Right lobe of liver (tissue), 6 donors: ENCODE results near the gene MUC5B. TPM values are rescaled to one million over a fixed set of nuclear protein-coding genes. Genes with fewer than 3 reads are reported as not detected.
A peak's percentile ranks its signal among the peaks of the same experiment; 100 is the strongest.

ENCODE experiments used
- ATAC-seq, 4 donors: fragments of 200-7000 bp; cut with Tn5 transposase; one replicate each; pipeline ENCODE4 v1.9.1; 2020; ENCODE audit warnings: mild to moderate bottlenecking in 4 of 4, moderate library complexity in 4 of 4
- DNase-seq, 3 donors: peaks; one replicate each; pipeline ENCODE4 v3.0.0-alpha.2; 2020
- H3K27ac ChIP-seq, 3 donors: fragments of 200-600 bp; one replicate each; pipeline ENCODE4 v1.8.0; 2022
- H3K27me3 ChIP-seq, 2 donors: fragments of 200-600 bp; one replicate each; pipeline ENCODE4 v1.8.0; 2022
- H3K36me3 ChIP-seq, 4 donors: fragments of 200-600 bp; sonication (generic) in 1 of 4; one replicate each; pipeline versions ENCODE4 v1.5.1 to v1.8.0; 2017 to 2022; ENCODE audit warnings: control low read depth in 1 of 4
- H3K4me1 ChIP-seq, 4 donors: fragments of 200-600 bp; sonication (generic) in 1 of 4; one replicate each; pipeline versions ENCODE4 v1.5.1 to v1.8.0; 2017 to 2022; ENCODE audit warnings: control low read depth in 1 of 4
- H3K4me3 ChIP-seq, 3 donors: fragments of 200-600 bp; one replicate each; pipeline ENCODE4 v1.8.0; 2022
- H3K9me3 ChIP-seq, 4 donors: fragments of 200-600 bp; sonication (generic) in 1 of 4; one replicate each; pipeline versions ENCODE4 v1.5.1 to v1.8.0; 2017 to 2022; ENCODE audit warnings: control low read depth in 1 of 4
- POLR2A ChIP-seq: fragments of 450-650 bp; IDR thresholded peaks from one replicate; pipeline ENCODE4 v1.6.1; 2017; ENCODE audit warnings: antibody characterized with exemption, mild to moderate bottlenecking
- whole genome bisulfite sequencing: methylation state at CpG from one replicate; pipeline ENCODE4 v1.1.6; 2018; ENCODE audit warnings: low coverage, low lambda C conversion rate; ENCODE audit not compliant: insufficient coverage; ENCODE audit errors: missing lambda C conversion rate; 5-methylcytosine and 5-hydroxymethylcytosine counted together
- intact Hi-C, 2 donors: fragments of 100-400 bp; cut with DNase I; formaldehyde crosslinking; loops; one replicate each; pipeline versions ENCODE4 v1.11.2 to v1.14.1; 2022
- total RNA-seq, 6 experiments: library from RNA; depleted of rRNA in 2 of 6; stranded (reverse); fragments of >200 nt in 2 of 6; fragmentation: NEBNext Ultra II Directional in 3 of 6; extraction: Animal tissue kit (Norgen Biotek cat#: 25700) in 3 of 6; gene quantifications; one replicate each; pipeline versions ENCODE4 v1.1.0 to v1.2.4, GENCODE V29; 2016 to 2023
- TF ChIP-seq, protein P1 (sequence below), 4 donors: fragments of 200-600 bp in 3 of 4; fragments of 450-650 bp in 1 of 4; IDR thresholded peaks; one replicate each; pipeline versions ENCODE4 v1.5.1 to v1.8.0; 2016 to 2022; ENCODE audit warnings: antibody characterized with exemption in 4 of 4, mild to moderate bottlenecking in 2 of 4
- donor health status: DM: no; HTN: yes; CAD: no.
- donor health status: DM: no; HTN: no; CAD: no.
- donor health status: DM: no; HTN: no; CAD: no.
- donor health status: DM: no; HTN: yes; CAD: no.
- donor health status: DM: no; HTN: yes; CAD: no.

Gene MUC5B
- total RNA-seq, 6 experiments from 2014 or later: 0.06 to 3.7 (median 0.78) TPM

DNA sequence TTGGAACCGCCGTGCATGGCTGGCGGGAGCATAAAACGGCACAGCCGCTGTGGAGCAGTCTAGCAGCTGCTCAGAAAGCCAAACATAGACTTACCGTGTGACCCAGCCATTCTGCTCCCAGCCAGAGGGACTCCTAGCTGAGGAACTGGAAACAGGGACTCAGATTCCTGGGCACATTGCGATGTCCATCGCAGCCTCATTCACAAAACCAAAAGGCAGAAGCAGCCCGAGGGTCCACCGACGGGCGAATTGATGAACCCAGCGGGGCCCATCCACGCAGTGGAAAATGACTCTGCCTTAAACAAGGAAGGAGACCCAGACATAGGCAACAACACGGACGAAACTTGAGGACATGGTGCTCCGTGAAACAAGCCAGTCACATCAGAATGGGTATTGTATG lies 5.7 kb upstream of the MUC5B start:
- ATAC-seq: no peak
- intact Hi-C loops: no loop called here
- Histone ChIP-seq H3K9me3 (no peaks in the 10 kb centered on the region), H3K4me1 (no peaks in the 10 kb centered on the region), H3K36me3 (no peaks in the 10 kb centered on the region), H3K4me3 (no peak overlapping the region), H3K27ac (no peak overlapping the region), H3K27me3 (no peaks in the 10 kb centered on the region)
- WGBS: 91% methylated on average over 13 of the region's 17 CpGs
- peak in 2 of 3 donors; percentile 5 to 27 for DNase-seq
- TF ChIP-seq, protein P1, sequence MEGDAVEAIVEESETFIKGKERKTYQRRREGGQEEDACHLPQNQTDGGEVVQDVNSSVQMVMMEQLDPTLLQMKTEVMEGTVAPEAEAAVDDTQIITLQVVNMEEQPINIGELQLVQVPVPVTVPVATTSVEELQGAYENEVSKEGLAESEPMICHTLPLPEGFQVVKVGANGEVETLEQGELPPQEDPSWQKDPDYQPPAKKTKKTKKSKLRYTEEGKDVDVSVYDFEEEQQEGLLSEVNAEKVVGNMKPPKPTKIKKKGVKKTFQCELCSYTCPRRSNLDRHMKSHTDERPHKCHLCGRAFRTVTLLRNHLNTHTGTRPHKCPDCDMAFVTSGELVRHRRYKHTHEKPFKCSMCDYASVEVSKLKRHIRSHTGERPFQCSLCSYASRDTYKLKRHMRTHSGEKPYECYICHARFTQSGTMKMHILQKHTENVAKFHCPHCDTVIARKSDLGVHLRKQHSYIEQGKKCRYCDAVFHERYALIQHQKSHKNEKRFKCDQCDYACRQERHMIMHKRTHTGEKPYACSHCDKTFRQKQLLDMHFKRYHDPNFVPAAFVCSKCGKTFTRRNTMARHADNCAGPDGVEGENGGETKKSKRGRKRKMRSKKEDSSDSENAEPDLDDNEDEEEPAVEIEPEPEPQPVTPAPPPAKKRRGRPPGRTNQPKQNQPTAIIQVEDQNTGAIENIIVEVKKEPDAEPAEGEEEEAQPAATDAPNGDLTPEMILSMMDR (IDR thresholded peaks at IDR 0.05): no peak
- no peak for TF ChIP-seq POLR2A

DNA sequence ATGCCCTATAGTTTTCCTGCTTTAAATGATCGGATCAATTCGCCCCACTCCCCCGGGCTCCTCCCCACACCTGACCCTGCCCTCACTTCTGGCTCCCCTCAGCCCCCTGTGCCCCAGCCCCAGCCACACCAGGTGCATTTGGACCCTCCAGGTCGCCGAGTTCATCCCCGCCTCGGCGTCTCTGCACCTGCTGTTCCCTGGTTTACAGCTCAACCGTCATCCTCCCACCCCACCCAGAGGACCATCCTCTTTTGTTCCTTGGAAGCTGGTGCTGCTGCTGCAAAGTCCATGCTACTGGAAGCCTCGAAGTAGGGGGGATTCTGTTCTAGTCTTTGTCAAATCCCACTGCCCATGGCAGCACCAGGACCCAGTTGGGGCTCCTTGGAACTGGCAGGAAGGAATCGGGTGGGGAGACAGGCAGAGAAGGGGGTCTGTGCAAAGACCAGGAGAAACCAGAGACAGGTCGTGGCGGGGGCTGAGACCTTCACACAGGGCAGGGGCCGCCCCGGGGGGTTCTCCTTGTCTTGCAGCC lies 4.5 kb upstream of the MUC5B start:
- Histone ChIP-seq H3K27ac (no peak overlapping the region), H3K4me1 (no peaks in the 10 kb centered on the region), H3K36me3 (no peaks in the 10 kb centered on the region), H3K27me3 (no peaks in the 10 kb centered on the region), H3K9me3 (no peaks in the 10 kb centered on the region), H3K4me3 (no peak overlapping the region)
- 68% methylated on average over 10 of the region's 15 CpGs for WGBS
- no peak for TF ChIP-seq POLR2A
- TF ChIP-seq, protein P1 (IDR thresholded peaks at IDR 0.05): no peak
- ATAC-seq (no peak), DNase-seq (peak in 2 of 3 donors; percentile 14 to 24)
- intact Hi-C loops: no loop called here

DNA sequence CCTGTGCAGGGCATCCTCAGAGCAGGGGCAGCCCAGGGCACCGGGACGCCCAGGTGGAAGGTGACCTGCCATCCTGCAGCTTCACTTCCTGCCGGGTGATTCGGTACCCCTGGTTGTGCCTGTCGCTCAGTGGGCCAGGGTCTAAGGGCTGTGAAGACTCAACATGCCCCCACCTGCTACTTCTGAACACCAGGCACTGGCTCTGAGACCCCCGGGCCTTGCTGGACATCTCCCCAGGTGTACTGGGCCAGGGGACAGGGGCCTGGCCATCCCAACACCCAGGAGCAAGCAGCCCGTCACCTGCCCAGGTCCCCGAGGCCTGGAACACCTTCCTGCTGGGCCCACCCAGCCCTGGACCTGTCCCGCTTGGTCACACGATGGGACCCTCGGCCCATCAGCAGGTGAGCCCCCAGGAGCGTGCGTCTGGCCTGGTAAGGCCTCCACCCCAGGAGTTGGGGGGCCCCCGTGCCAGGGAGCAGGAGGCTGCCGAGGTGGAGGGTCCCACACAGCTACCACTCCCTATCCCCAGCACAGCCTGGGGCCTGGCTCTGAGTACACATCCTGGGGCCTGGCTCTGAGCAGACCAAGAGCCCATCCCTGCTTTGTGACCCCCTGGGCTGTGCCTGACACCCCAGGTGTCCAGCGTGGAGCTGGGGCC lies 3.9 kb upstream of the MUC5B start:
- Histone ChIP-seq H3K27me3 (no peaks in the 10 kb centered on the region), H3K27ac (no peak overlapping the region), H3K4me3 (no peak overlapping the region), H3K36me3 (no peaks in the 10 kb centered on the region), H3K9me3 (no peaks in the 10 kb centered on the region), H3K4me1 (no peaks in the 10 kb centered on the region)
- intact Hi-C loops: no loop called here
- ATAC-seq (peak in 1 of 4 donors; percentile 12), DNase-seq (peak in 2 of 3 donors; percentile 19 to 49)
- WGBS: no CpG with 5 or more reads among the region's 16 CpGs
- TF ChIP-seq, protein P1 (IDR thresholded peaks at IDR 0.05): no peak
- no peak for TF ChIP-seq POLR2A

DNA sequence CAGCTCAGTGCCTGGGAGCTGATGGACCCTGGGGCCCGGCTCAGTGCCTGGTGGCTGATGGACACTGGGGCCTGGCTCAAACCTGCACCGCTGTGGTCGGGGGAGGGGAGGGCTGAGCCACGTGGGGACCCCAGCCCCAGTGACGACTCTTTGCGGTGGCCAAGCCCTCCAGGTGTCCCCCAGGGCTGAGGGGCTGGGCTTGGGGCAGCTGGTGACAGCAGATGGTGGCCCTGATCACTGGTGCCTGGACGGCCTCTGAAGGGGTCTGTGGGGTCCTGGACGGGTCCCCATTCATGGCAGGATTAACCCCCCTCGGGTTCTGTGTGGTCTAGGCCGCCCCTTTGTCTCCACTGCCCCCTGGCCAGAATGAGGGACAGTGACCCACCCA lies 3.4 kb upstream of the MUC5B start:
- DNase-seq (peak in 1 of 3 donors; percentile 15), ATAC-seq (no peak)
- no peaks in the 10 kb centered on the region for H3K27me3 ChIP-seq
- H3K36me3 ChIP-seq: no peaks in the 10 kb centered on the region
- no peak overlapping the region for H3K27ac ChIP-seq
- H3K9me3 ChIP-seq: no peaks in the 10 kb centered on the region
- H3K4me3 ChIP-seq: no peak overlapping the region
- H3K4me1 ChIP-seq: no peaks in the 10 kb centered on the region
- WGBS: 47% methylated on average over 3 of the region's 10 CpGs
- no peak for TF ChIP-seq POLR2A
- TF ChIP-seq, protein P1 (IDR thresholded peaks at IDR 0.05): no peak
- intact Hi-C loops: no loop called here
